ENCODE results near the gene ECHDC3. TPM values are rescaled to one million over a fixed set of nuclear protein-coding genes. Genes with fewer than 3 reads are reported as not detected.

Gene ECHDC3
- polyA plus RNA-seq, 1 of the 3 experiments (the other 2 are of a cell fraction): 13.5 TPM

GRCh38 chr10:11798845-11799735 lies 56.9 kb downstream of the ECHDC3 start:
- no peaks in the 10 kb centered on the region for H3K79me2 ChIP-seq (ENCODE audit: insufficient read depth)
- peak overlapping the region; percentile 85 for H2AFZ ChIP-seq (ENCODE audit: low read depth)
- H3K9me3 ChIP-seq: no peaks in the 10 kb centered on the region
- no peak overlapping the region for H3K27ac ChIP-seq (ENCODE audit: low read depth in 2 of 2, low read length in 1 of 2)
- peaks cover 4 to 8% of the 10 kb centered on the region in 2 experiments; a peak in 2 of 4 replicates for H3K4me1 ChIP-seq (ENCODE audit: control insufficient read depth in 1 of 2, insufficient read depth in 2 of 2, low read depth in 1 of 2, low read length in 1 of 2)
- no peaks in the 10 kb centered on the region for H3K9me2 ChIP-seq
- no peak overlapping the region for H3K9ac ChIP-seq
- no peaks in the 10 kb centered on the region for H3K27me3 ChIP-seq (ENCODE audit: insufficient read depth)
- H4K20me1 ChIP-seq (ENCODE audit: insufficient read depth): no peaks in the 10 kb centered on the region
- WGBS (ENCODE audit: low lambda C conversion rate): 83% methylated on average over 17 of the region's 18 CpGs
- no peak overlapping the region for H3K4me3 ChIP-seq (ENCODE audit: low read depth in 2 of 2, low read length in 1 of 2)
- no peaks in the 10 kb centered on the region for H3F3A ChIP-seq (replicated peaks; ENCODE audit: insufficient read depth)
- ChIA-PET CTCF (interaction anchor here (1.9 to 8.8 kb wide), 3 partner anchors 16 to 188 kb away, joined by 7 to 48 read pairs (median 17); no protein-coding TSS in a partner anchor), POLR2A (no interaction called here)
- no peak overlapping the region for H3K4me2 ChIP-seq
- DNase-seq: peak; percentile 63
- TF ChIP-seq TCF12 (IDR thresholded peaks at IDR 0.05): no peak
- no peak for TF ChIP-seq TEAD4 (IDR thresholded peaks at IDR 0.05; ENCODE audit: borderline replicate concordance, insufficient read depth)
- no peak for TF ChIP-seq RCOR1 (IDR thresholded peaks at IDR 0.05; ENCODE audit: low read length)
- TF ChIP-seq SIN3A (IDR thresholded peaks at IDR 0.05; ENCODE audit: borderline replicate concordance, low read depth, low read length): no peak
- no peak for TF ChIP-seq RFX5 (IDR thresholded peaks at IDR 0.05; ENCODE audit: low read length)
- no peak for TF ChIP-seq NRF1 (IDR thresholded peaks at IDR 0.05; ENCODE audit: low read depth, low read length)
- no peak for TF ChIP-seq TAF1 (IDR thresholded peaks at IDR 0.05; ENCODE audit: borderline replicate concordance, low read depth, low read length)
- TF ChIP-seq RAD21 (IDR thresholded peaks at IDR 0.05; ENCODE audit: low read length): no peak
- no peak for TF ChIP-seq ELF1 (IDR thresholded peaks at IDR 0.05)
- TF ChIP-seq EP300 (IDR thresholded peaks at IDR 0.05; ENCODE audit: borderline replicate concordance in 1 of 2, low read depth in 1 of 2, low read length in 1 of 2): no peak
- TF ChIP-seq MXI1 (IDR thresholded peaks at IDR 0.05; ENCODE audit: low read depth, low read length): no peak
- TF ChIP-seq, protein P1, sequence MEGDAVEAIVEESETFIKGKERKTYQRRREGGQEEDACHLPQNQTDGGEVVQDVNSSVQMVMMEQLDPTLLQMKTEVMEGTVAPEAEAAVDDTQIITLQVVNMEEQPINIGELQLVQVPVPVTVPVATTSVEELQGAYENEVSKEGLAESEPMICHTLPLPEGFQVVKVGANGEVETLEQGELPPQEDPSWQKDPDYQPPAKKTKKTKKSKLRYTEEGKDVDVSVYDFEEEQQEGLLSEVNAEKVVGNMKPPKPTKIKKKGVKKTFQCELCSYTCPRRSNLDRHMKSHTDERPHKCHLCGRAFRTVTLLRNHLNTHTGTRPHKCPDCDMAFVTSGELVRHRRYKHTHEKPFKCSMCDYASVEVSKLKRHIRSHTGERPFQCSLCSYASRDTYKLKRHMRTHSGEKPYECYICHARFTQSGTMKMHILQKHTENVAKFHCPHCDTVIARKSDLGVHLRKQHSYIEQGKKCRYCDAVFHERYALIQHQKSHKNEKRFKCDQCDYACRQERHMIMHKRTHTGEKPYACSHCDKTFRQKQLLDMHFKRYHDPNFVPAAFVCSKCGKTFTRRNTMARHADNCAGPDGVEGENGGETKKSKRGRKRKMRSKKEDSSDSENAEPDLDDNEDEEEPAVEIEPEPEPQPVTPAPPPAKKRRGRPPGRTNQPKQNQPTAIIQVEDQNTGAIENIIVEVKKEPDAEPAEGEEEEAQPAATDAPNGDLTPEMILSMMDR (IDR thresholded peaks at IDR 0.05): no peak
- TF ChIP-seq, protein P2, sequence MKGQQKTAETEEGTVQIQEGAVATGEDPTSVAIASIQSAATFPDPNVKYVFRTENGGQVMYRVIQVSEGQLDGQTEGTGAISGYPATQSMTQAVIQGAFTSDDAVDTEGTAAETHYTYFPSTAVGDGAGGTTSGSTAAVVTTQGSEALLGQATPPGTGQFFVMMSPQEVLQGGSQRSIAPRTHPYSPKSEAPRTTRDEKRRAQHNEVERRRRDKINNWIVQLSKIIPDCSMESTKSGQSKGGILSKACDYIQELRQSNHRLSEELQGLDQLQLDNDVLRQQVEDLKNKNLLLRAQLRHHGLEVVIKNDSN (IDR thresholded peaks at IDR 0.05; ENCODE audit: borderline replicate concordance, low read depth): no peak
- TF ChIP-seq EZH2phosphoT487 (IDR thresholded peaks at IDR 0.05; ENCODE audit: borderline replicate concordance, low read depth): no peak
- TF ChIP-seq MAX (IDR thresholded peaks at IDR 0.05; ENCODE audit: low read depth): no peak
- TF ChIP-seq PBX3 (IDR thresholded peaks at IDR 0.05): no peak
- TF ChIP-seq GABPA (IDR thresholded peaks at IDR 0.05; ENCODE audit: low read depth): no peak
- TF ChIP-seq RXRA (IDR thresholded peaks at IDR 0.05; ENCODE audit: borderline replicate concordance, low read depth): no peak
- no peak for TF ChIP-seq GATA2 (CRISPR knock-in tag; IDR thresholded peaks at IDR 0.05)
- no peaks in the 10 kb centered on the region for H3K36me3 ChIP-seq (replicated peaks in 1 of 2; ENCODE audit: control insufficient read depth in 1 of 2, insufficient read depth in 2 of 2, low read length in 1 of 2)

Data from SK-N-SH (cell line).